GM23338 (cell line): Measurements from ENCODE around the gene SEMA3E. TPM values are rescaled to one million over a fixed set of nuclear protein-coding genes. Genes with fewer than 3 reads are reported as not detected.

ENCODE experiments used
- ATAC-seq: fragments of 200-7000 bp; cut with Tn5 transposase; 3 replicates; pipeline ENCODE4 v1.9.1; 2020
- DNase-seq: peaks from one replicate; pipeline ENCODE4 v3.0.0-alpha.2; 2015; ENCODE audit warnings: low spot score
- H2AFZ ChIP-seq: fragments of 200-600 bp; sonication (generic); 2 replicates; pipeline ENCODE4 v1.8.0; 2016; ENCODE audit warnings: antibody characterized with exemption, mild to moderate bottlenecking, moderate library complexity
- H3F3A ChIP-seq: fragments of 200-600 bp; sonication (generic); replicated peaks from 2 replicates; pipeline ENCODE4 v1.8.0; 2017; ENCODE audit warnings: antibody characterized with exemption, mixed run types, low read depth
- H3K27ac ChIP-seq: fragments of 200-600 bp; sonication (generic); 2 replicates; pipeline ENCODE4 v1.6.1; 2016; ENCODE audit warnings: low read depth
- H3K27me3 ChIP-seq: fragments of 200-600 bp; sonication (generic); 2 replicates; pipeline ENCODE4 v1.8.0; 2016; ENCODE audit warnings: mild to moderate bottlenecking, mixed run types, moderate library complexity; ENCODE audit not compliant: insufficient read depth
- H3K36me3 ChIP-seq: fragments of 200-600 bp; sonication (generic); 2 replicates; pipeline ENCODE4 v1.8.0; 2016; ENCODE audit warnings: mild to moderate bottlenecking; ENCODE audit not compliant: insufficient read depth
- H3K4me1 ChIP-seq: fragments of 200-600 bp; sonication (generic); 2 replicates; pipeline ENCODE4 v1.8.0; 2016; ENCODE audit warnings: mild to moderate bottlenecking, moderate library complexity; ENCODE audit not compliant: insufficient read depth
- H3K4me2 ChIP-seq: fragments of 200-600 bp; sonication (generic); 2 replicates; pipeline ENCODE4 v1.7.1; 2017; ENCODE audit warnings: mixed run types
- H3K4me3 ChIP-seq: fragments of 200-600 bp; sonication (generic); 2 replicates; pipeline ENCODE4 v1.6.1; 2016; ENCODE audit warnings: mixed run types
- H3K79me2 ChIP-seq: fragments of 200-600 bp; sonication (generic); replicated peaks from 2 replicates; pipeline ENCODE4 v1.8.0; 2017; ENCODE audit warnings: mild to moderate bottlenecking; ENCODE audit not compliant: insufficient read depth
- H3K9me2 ChIP-seq: fragments of 200-600 bp; sonication (generic); 2 replicates; pipeline ENCODE4 v1.8.0; 2017; ENCODE audit not compliant: insufficient read depth
- H4K20me1 ChIP-seq: fragments of 200-600 bp; sonication (generic); replicated peaks from 2 replicates; pipeline ENCODE4 v1.8.0; 2017; ENCODE audit warnings: mild to moderate bottlenecking; ENCODE audit not compliant: insufficient read depth
- H3K27ac Mint-ChIP-seq: 2 replicates; pipeline ENCODE4 v1.8.0; 2020; ENCODE audit warnings: inconsistent platforms, mild to moderate bottlenecking, moderate library complexity, mixed read lengths
- H3K27me3 Mint-ChIP-seq: 3 replicates; pipeline ENCODE4 v1.8.0; 2022; ENCODE audit warnings: low read depth, mild to moderate bottlenecking, moderate library complexity, mixed read lengths, inconsistent platforms; ENCODE audit not compliant: insufficient read depth, poor library complexity
- H3K36me3 Mint-ChIP-seq: 3 replicates; pipeline ENCODE4 v1.8.0; 2021; ENCODE audit warnings: low read depth, mild to moderate bottlenecking, inconsistent platforms, moderate library complexity, mixed read lengths
- H3K4me1 Mint-ChIP-seq: 3 replicates; pipeline ENCODE4 v1.8.0; 2020; ENCODE audit warnings: mild to moderate bottlenecking, inconsistent platforms, mixed read lengths
- H3K4me3 Mint-ChIP-seq: 3 replicates; pipeline ENCODE4 v1.8.0; 2021; ENCODE audit warnings: moderate library complexity, mild to moderate bottlenecking, inconsistent platforms, mixed read lengths
- H3K9me3 Mint-ChIP-seq: 3 replicates; pipeline ENCODE4 v1.8.0; 2020; ENCODE audit warnings: moderate library complexity, mild to moderate bottlenecking, inconsistent platforms, mixed read lengths
- CREB1 ChIP-seq: fragments of 250-450 bp; sonication (Bioruptor Pico); IDR thresholded peaks from 2 replicates; pipeline ENCODE4 v1.5.0; 2020; ENCODE audit warnings: low read depth, mild to moderate bottlenecking, moderate library complexity
- EZH2 ChIP-seq: fragments of 200-600 bp; sonication (generic); IDR thresholded peaks from one replicate; pipeline ENCODE4 v1.8.0; 2017; ENCODE audit warnings: antibody characterized with exemption, mild to moderate bottlenecking, low read depth; ENCODE audit not compliant: unreplicated experiment
- EZH2phosphoT487 ChIP-seq: fragments of 200-600 bp; sonication (generic); IDR thresholded peaks from one replicate; pipeline ENCODE4 v1.8.1; 2018; ENCODE audit warnings: antibody characterized with exemption; ENCODE audit not compliant: unreplicated experiment
- NANOG ChIP-seq: IDR thresholded peaks from 2 replicates; pipeline ENCODE4 v1.6.1; 2016; ENCODE audit warnings: antibody characterized with exemption, borderline replicate concordance
- POLR2AphosphoS5 ChIP-seq: IDR thresholded peaks from 2 replicates; pipeline ENCODE4 v1.6.1; 2016; ENCODE audit warnings: antibody characterized with exemption, low read depth
- STAT1 ChIP-seq: IDR thresholded peaks from one replicate; pipeline ENCODE4 v1.6.1; 2016; ENCODE audit warnings: antibody characterized with exemption; ENCODE audit not compliant: unreplicated experiment
- ZNF114 ChIP-seq: fragments of 250-450 bp; sonication (Bioruptor Pico); IDR thresholded peaks from 2 replicates; pipeline ENCODE4 v1.5.0; 2020; ENCODE audit warnings: mild to moderate bottlenecking, moderate library complexity
- ZNF331 ChIP-seq: fragments of 250-450 bp; sonication (Bioruptor Pico); IDR thresholded peaks from 2 replicates; pipeline ENCODE4 v1.5.0; 2020; ENCODE audit warnings: low read depth, mild to moderate bottlenecking, moderate library complexity
- polyA plus RNA-seq: library from polyadenylated mRNA; unstranded; fragments of >200 nt; fragmentation: Nextera tagmentation; extraction: Ambion mirVana; gene quantifications from 2 replicates; pipeline ENCODE4 v1.2.1, GENCODE V29; 2016
- total RNA-seq: library from RNA; depleted of rRNA; stranded (reverse); fragments of >200 nt; shearing (Covaris generic); gene quantifications from 2 replicates; pipeline ENCODE4 v1.2.3, GENCODE V29; 2014
- TF ChIP-seq, protein P1 (sequence below), 2 experiments: fragments of 200-600 bp in 1 of 2; sonication (generic) in 1 of 2; conservative IDR thresholded peaks; 2 replicates each; pipeline versions ENCODE4 v1.5.1 to v1.6.1; 2016 to 2017; ENCODE audit warnings: antibody characterized with exemption in 2 of 2, low read depth in 2 of 2, mild to moderate bottlenecking in 2 of 2, moderate library complexity in 1 of 2
- TF ChIP-seq, protein P2 (sequence below): fragments of 250-450 bp; sonication (Bioruptor Pico); IDR thresholded peaks from 2 replicates; pipeline ENCODE4 v1.5.0; 2020; ENCODE audit warnings: mild to moderate bottlenecking, moderate library complexity
- TF ChIP-seq, protein P3 (sequence below): IDR thresholded peaks from one replicate; pipeline ENCODE4 v1.6.1; 2018; ENCODE audit warnings: antibody characterized with exemption; ENCODE audit not compliant: unreplicated experiment

Gene SEMA3E
- total and polyA plus RNA-seq, 2 experiments from 2014 or later, result 5.4 to 15.7 TPM

DNA sequence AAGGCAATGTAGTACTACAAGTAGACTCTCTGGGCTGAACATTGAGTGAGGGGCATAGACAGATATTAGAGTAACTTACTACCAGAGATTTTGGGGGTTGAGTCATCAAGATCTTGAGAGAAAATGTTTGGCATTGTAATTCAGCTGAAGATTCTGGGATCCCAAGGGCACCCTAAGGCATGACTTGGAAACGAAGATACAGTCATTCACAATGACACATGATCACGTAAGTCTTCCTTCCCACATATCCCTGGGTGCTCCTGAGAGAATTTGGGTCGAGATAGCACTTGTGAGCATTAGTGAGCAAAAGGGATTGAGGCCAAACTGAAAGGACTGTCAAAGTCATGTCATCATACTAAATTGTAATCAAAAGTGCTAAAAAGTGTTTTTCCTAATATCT is 293.8 kb downstream of the SEMA3E start:
- TF ChIP-seq, protein P1, sequence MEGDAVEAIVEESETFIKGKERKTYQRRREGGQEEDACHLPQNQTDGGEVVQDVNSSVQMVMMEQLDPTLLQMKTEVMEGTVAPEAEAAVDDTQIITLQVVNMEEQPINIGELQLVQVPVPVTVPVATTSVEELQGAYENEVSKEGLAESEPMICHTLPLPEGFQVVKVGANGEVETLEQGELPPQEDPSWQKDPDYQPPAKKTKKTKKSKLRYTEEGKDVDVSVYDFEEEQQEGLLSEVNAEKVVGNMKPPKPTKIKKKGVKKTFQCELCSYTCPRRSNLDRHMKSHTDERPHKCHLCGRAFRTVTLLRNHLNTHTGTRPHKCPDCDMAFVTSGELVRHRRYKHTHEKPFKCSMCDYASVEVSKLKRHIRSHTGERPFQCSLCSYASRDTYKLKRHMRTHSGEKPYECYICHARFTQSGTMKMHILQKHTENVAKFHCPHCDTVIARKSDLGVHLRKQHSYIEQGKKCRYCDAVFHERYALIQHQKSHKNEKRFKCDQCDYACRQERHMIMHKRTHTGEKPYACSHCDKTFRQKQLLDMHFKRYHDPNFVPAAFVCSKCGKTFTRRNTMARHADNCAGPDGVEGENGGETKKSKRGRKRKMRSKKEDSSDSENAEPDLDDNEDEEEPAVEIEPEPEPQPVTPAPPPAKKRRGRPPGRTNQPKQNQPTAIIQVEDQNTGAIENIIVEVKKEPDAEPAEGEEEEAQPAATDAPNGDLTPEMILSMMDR (conservative IDR thresholded peaks at IDR 0.05; ENCODE audit: low read depth in 2 of 2), result no peak
- TF ChIP-seq, protein P2, sequence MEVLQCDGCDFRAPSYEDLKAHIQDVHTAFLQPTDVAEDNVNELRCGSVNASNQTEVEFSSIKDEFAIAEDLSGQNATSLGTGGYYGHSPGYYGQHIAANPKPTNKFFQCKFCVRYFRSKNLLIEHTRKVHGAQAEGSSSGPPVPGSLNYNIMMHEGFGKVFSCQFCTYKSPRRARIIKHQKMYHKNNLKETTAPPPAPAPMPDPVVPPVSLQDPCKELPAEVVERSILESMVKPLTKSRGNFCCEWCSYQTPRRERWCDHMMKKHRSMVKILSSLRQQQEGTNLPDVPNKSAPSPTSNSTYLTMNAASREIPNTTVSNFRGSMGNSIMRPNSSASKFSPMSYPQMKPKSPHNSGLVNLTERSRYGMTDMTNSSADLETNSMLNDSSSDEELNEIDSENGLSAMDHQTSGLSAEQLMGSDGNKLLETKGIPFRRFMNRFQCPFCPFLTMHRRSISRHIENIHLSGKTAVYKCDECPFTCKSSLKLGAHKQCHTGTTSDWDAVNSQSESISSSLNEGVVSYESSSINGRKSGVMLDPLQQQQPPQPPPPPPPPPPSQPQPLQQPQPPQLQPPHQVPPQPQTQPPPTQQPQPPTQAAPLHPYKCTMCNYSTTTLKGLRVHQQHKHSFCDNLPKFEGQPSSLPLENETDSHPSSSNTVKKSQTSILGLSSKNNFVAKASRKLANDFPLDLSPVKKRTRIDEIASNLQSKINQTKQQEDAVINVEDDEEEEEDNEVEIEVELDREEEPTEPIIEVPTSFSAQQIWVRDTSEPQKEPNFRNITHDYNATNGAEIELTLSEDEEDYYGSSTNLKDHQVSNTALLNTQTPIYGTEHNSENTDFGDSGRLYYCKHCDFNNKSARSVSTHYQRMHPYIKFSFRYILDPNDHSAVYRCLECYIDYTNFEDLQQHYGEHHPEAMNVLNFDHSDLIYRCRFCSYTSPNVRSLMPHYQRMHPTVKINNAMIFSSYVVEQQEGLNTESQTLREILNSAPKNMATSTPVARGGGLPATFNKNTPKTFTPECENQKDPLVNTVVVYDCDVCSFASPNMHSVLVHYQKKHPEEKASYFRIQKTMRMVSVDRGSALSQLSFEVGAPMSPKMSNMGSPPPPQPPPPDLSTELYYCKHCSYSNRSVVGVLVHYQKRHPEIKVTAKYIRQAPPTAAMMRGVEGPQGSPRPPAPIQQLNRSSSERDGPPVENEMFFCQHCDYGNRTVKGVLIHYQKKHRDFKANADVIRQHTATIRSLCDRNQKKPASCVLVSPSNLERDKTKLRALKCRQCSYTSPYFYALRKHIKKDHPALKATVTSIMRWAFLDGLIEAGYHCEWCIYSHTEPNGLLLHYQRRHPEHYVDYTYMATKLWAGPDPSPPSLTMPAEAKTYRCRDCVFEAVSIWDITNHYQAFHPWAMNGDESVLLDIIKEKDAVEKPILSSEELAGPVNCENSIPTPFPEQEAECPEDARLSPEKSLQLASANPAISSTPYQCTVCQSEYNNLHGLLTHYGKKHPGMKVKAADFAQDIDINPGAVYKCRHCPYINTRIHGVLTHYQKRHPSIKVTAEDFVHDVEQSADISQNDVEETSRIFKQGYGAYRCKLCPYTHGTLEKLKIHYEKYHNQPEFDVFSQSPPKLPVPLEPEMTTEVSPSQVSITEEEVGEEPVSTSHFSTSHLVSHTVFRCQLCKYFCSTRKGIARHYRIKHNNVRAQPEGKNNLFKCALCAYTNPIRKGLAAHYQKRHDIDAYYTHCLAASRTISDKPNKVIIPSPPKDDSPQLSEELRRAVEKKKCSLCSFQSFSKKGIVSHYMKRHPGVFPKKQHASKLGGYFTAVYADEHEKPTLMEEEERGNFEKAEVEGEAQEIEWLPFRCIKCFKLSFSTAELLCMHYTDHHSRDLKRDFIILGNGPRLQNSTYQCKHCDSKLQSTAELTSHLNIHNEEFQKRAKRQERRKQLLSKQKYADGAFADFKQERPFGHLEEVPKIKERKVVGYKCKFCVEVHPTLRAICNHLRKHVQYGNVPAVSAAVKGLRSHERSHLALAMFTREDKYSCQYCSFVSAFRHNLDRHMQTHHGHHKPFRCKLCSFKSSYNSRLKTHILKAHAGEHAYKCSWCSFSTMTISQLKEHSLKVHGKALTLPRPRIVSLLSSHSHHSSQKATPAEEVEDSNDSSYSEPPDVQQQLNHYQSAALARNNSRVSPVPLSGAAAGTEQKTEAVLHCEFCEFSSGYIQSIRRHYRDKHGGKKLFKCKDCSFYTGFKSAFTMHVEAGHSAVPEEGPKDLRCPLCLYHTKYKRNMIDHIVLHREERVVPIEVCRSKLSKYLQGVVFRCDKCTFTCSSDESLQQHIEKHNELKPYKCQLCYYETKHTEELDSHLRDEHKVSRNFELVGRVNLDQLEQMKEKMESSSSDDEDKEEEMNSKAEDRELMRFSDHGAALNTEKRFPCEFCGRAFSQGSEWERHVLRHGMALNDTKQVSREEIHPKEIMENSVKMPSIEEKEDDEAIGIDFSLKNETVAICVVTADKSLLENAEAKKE (CRISPR knock-in tag), result no peak
- TF ChIP-seq ZNF114 (CRISPR knock-in tag) (no peak), ZNF331 (CRISPR knock-in tag) (no peak), EZH2 (no peak), STAT1 (no peak), CREB1 (no peak), EZH2phosphoT487 (no peak), NANOG (no peak), POLR2AphosphoS5 (no peak)
- TF ChIP-seq, protein P3, sequence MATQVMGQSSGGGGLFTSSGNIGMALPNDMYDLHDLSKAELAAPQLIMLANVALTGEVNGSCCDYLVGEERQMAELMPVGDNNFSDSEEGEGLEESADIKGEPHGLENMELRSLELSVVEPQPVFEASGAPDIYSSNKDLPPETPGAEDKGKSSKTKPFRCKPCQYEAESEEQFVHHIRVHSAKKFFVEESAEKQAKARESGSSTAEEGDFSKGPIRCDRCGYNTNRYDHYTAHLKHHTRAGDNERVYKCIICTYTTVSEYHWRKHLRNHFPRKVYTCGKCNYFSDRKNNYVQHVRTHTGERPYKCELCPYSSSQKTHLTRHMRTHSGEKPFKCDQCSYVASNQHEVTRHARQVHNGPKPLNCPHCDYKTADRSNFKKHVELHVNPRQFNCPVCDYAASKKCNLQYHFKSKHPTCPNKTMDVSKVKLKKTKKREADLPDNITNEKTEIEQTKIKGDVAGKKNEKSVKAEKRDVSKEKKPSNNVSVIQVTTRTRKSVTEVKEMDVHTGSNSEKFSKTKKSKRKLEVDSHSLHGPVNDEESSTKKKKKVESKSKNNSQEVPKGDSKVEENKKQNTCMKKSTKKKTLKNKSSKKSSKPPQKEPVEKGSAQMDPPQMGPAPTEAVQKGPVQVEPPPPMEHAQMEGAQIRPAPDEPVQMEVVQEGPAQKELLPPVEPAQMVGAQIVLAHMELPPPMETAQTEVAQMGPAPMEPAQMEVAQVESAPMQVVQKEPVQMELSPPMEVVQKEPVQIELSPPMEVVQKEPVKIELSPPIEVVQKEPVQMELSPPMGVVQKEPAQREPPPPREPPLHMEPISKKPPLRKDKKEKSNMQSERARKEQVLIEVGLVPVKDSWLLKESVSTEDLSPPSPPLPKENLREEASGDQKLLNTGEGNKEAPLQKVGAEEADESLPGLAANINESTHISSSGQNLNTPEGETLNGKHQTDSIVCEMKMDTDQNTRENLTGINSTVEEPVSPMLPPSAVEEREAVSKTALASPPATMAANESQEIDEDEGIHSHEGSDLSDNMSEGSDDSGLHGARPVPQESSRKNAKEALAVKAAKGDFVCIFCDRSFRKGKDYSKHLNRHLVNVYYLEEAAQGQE, result no peak
- Mint-ChIP-seq H3K36me3 (no peaks in the 10 kb centered on the region), H3K9me3 (no peaks in the 10 kb centered on the region), H3K4me3 (no peak overlapping the region), H3K27me3 (no peaks in the 10 kb centered on the region), H3K4me1 (no peaks in the 10 kb centered on the region), H3K27ac (no peak overlapping the region; the same call in 1 of the 2 replicates)
- H3K36me3 ChIP-seq, result no peaks in the 10 kb centered on the region
- H3K4me1 ChIP-seq, result no peaks in the 10 kb centered on the region
- ATAC-seq (no peak), DNase-seq (no peak)
- no peaks in the 10 kb centered on the region for H3K27me3 ChIP-seq
- no peak overlapping the region for H3K4me2 ChIP-seq
- H2AFZ ChIP-seq, result no peak overlapping the region; the same call in 1 of the 2 replicates
- H3K9me2 ChIP-seq, result no peaks in the 10 kb centered on the region
- H3K4me3 ChIP-seq, result no peak overlapping the region
- no peak overlapping the region for H3K27ac ChIP-seq
- no peaks in the 10 kb centered on the region for H3F3A ChIP-seq
- no peaks in the 10 kb centered on the region for H4K20me1 ChIP-seq
- H3K79me2 ChIP-seq, result no peaks in the 10 kb centered on the region
